SW 1271 (cell line): ENCODE data around the gene STOML1.
"Not testable (repeated sequence)": the region's sequence is repeated elsewhere in the genome, so short reads cannot be mapped to it uniquely, and the experiment has no call there.

Source experiments
- DNase-seq, 2 experiments: peaks; one replicate each; lab custom pipeline; 2025; lab: John Stamatoyannopoulos, UW

Gene STOML1

DNA sequence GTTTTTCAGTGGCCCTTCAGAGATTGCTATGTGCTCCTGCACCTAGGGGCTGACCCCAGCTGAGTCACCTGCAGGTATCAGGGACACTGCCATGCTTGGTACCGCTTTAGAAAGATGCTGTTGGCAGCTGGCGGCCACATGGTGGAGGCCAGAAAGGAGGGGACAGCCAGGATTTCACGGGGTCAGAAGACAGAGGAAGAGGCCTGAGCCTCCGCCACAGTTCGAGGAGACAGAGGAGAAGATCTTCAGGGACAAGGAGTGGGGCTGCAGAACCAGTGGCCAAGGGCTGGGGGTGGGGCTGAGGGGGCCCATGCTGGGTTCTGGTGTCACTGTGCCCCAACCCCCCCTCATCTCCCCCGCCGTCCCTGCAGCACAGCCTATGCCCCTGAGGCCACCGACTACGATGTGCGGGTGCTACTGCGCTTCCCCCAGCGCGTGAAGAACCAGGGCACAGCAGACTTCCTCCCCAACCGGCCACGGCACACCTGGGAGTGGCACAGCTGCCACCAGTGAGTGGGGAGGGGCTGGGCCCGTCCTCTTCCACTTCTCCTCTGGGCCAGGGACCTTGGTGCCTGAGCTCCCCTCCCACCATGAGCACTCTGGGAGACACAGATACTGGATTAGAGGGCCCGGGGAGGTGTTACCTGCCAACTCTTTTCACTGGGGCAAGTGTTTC lies 45.9 kb downstream of the STOML1 start:
- no peak for DNase-seq

DNA sequence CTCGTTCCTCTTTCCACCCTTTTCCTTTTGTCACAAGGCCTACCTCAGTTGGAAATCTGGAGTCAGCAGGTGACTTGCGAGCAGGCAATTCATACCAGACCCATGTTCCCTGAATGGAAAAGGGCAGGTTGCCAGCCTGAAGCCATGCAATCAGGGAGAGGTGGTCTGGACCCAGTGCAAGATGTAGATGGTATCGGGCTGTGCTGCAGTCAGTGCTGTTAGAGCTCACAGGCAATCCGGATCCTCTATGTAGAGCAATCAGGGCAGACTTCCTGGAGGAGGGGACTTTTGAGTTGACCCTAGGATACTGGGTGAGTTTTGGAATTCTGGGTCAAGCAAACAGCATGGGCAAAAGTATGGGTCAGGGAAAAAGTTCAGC lies 47.0 kb downstream of the STOML1 start:
- no peak for DNase-seq

DNA sequence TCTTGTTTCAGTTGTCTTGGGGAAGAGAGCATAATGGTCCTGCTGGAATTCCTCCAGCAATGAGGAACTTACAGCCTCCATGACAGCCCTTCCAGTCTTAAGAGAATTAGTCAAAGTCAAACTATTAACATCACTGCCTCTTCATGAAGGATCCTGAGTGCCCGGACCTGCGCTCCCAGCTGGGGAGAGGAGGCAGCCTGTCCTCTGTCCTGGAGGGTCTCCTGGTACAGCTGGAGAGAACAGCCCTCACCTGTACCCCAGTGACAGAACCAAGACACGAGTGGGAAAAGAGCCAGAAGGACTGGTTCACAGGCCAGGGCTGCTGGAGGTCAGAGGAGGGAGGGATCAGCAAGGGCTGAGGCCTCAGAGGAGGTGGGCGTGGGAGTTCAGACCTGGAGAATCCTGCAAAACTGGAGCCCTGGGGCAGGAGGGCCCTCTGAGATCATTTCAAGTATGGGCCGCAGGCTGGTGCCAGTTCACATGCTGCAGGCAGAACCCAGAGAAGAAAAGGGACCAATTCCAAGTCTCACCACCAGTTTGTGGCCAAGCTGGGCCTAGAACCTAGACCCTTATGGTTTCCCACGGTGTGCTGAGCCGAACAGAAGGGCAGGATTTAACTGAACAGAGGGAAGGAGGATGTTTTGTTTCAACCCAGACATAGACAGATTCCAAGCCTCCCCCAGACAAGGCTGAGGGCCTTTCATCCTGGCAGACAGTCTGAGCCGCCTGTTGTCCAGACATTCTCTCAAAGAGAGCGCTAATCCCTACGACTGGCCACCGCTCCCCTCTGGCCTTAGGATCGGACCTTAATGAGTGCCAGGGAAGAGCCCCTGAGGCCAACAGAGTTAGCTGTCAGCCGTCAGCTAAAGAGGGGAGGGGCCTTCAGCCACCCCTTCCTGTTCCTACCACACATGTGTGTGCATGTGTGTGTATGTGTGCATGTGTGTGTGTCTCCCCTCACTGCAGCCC lies 47.6 kb downstream of the STOML1 start:
- DNase-seq = no peak

DNA sequence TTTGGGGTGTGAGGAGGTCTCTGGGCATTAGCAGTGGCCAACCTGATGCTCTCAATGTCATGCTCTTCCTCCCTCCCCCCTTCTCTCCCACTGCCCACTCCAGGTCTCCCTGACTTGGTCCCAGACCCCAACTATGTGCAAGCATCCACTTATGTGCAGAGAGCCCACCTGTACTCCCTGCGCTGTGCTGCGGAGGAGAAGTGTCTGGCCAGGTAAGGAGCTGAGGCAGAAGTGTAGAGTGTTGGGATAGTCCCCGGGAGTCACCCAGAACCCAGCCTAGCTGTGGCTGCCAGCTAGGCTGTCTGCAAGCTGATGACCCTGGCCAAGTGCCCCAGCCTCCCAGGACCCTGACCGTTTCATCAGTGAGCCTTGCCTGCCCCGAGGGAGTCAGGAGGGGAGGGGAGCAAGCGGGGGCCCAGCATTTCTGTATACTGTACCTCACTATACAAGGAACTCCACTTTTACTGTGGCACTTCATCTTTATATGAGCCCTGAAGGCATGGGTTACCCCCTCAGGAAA lies 49.3 kb downstream of the STOML1 start:
- no peak for DNase-seq

DNA sequence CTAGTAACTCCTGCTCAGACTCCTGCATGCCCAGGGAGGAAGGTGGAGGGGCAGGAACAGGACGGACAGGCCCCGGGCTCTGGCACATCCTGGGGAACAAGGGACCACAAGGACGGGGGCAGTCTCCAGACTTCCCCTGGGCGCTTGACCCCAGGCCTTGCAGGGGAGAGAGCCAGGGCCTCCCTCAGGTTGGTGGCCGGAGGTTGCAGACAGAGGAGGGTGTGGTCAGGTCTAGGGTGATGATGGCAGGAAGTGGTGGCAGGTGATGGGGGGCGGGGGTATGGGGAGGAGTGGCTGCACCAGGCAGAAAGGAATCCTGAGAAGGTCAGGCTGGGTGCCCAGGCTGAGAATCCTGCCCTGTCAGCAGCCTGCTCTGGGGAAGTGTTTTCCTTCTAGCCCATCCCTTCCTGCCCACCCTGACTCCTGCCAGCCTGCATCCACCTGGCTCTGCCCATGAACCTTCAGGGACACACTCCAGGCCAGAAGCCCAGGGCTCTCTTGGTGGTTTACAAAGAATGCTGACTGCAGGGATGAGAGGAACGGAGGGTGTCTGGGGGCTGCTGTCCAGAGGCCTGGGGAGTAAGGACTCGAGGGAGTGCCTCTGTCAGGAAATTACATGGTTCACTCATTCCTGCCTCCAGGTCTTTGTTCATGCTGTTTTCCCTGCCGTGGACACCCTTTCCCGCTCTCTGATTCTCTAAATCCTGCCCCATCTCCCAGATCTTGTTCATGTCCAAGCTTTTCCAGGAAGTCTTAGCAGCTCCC lies 50.0 kb downstream of the STOML1 start:
- no peak for DNase-seq

DNA sequence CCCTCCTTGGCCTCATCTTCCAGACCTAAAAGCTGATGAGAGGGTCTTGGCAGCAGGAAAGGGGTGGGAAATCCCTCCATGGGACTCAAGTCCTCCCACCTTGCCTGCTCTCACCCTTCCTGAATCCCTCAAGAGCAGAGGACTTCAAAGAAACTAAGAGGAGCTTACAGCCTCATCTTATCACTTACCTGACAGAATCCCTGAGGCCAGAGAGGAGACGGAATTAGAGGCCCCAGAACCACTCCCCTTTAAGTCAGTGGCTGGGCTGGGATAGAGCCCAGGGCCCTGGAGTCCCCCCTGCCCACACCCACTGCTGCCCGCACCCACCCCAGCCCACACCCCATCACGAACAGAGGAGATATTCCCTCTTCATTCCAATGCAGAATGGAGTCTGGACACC lies 50.6 kb downstream of the STOML1 start:
- no peak for DNase-seq

DNA sequence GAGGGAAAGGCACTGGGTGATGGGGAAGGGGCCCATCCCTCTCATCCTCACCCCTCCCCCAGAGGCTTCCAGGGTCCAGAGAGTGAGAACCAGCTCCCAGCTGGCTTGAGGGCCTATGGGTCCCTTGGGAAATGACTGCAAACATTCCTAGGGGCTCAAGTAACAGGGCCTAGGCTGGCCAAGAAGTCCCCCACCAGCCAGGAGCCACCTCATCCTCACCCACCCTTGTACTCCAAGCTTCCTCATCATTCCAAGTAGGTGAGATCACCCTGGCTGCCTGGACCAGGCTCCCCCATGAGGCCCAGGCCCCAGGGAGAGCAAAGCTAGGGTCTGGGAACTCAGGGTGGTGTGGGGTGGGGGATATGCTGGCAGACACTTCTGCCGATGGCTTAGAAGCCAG lies 51.1 kb downstream of the STOML1 start:
- DNase-seq = no peak

DNA sequence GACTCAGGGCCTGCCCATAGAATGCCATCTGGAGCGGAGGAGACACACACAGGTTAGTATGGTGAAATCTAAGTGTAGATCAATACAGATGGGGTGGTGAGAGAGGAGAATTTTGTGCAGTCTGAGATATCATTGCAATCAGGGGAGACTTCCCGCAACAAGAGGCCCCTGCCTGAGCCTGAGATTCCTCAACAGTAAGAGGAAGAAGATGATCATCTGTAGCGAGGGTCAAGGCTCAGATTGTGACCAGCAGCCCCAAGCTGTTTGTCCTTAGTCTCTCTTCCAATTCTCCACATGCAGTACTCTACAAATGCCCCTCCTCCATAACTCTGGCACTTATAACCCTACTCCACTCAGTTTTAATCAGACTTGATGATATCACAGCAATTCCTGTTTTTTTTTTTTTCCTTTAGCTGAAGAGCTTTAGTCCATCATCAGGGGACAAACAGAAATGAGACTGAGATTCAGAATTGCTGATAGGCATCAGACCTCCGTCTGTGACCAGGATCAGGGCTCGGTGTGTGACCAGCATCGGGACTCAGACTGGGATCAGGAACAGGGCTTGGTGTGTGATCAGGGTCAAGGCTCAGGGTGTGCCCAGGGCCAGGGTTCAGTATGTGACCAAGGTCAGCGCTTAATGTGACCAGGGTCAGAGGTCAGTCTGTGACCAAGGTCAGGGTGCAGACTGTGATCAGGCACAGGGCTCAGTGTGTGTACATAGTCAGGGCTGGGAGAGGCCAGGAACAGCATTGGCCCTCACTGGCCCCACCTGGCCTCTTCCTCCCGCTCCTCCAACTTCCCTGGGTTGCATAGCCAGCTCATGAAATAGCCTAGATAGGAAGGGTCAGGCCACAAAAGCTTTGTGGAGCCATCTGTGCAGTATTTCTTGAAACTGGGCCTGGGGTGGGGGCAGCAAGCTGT lies 51.8 kb downstream of the STOML1 start:
- DNase-seq = no peak

DNA sequence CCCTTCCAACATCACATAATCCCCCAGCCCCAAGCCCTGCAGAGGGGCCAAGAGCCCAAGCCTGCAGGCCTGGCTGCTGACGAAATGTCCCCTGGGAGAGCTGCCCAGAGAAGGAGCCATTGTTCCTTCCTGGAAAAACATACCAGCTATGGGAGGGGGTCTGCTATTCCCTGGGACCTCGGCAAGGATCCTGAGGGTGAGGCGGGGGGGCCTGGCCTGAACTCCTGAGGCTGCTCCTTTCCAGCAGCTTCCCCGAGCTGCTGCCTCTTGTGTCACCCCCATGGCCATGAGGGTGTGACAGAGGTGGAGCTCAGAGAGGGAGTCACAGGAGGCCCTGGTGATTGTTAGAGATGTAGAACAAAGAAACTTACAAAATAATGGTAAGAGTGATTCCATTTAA lies 53.0 kb downstream of the STOML1 start:
- DNase-seq = no peak

DNA sequence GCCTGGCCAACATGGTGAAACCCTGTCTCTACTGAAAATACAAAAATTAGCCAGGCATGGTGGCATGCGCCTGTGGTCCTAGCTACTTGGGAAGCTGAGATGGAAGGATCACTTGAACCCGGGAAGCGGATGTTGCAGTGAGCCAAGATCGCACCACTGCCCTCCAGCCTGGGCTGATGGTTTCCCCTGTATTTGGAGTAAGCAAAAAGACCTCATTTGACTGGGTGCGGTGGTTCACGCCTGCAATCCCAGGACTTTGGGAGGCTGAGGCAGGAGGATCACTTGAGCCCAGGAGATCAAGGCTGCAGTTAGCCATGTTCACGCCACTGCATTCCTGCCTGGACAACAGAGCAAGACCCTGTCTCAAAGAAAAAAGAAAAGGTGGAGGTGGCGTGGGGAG lies 53.6 kb downstream of the STOML1 start:
- not testable (repeated sequence) for DNase-seq

DNA sequence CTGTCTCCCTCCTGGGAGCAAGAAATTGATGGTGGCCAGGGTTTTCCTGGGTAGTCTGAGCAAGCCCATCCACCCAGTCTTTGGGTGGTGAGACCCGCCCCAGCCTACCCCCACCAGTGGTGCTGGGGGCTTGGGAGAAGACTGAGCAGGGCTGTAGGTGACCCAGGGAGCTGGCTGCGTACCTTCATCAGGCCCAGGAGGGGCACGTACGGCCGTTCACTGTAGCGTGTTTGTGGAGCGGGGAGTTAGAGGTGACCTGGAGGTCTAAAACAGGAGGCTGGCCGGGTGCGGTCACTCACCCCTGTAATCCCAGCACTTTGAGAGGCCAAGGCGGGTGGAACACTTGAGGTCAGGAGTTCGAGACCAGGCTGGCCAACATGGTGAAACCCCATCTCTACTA lies 54.4 kb downstream of the STOML1 start:
- DNase-seq = no peak

DNA sequence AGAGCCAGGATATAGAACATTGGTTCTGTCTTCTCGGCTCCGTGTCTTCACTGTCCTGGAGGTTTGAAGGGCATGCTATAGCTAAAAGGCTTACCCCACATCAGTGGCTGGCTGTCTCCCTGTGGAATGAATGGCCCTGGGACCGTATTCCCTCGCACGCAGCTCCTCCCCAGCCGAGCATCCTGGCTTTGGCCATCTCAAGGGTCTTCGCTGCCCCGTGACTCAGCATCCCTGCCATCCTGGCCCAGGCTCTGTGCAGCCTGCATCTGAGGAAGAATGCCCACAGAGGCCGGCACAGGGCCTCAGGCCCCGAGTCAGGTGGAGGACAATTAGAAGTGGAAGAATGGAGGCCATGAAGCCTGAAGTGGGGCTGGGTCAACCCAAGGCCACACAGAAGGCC lies 54.8 kb downstream of the STOML1 start:
- DNase-seq = no peak

DNA sequence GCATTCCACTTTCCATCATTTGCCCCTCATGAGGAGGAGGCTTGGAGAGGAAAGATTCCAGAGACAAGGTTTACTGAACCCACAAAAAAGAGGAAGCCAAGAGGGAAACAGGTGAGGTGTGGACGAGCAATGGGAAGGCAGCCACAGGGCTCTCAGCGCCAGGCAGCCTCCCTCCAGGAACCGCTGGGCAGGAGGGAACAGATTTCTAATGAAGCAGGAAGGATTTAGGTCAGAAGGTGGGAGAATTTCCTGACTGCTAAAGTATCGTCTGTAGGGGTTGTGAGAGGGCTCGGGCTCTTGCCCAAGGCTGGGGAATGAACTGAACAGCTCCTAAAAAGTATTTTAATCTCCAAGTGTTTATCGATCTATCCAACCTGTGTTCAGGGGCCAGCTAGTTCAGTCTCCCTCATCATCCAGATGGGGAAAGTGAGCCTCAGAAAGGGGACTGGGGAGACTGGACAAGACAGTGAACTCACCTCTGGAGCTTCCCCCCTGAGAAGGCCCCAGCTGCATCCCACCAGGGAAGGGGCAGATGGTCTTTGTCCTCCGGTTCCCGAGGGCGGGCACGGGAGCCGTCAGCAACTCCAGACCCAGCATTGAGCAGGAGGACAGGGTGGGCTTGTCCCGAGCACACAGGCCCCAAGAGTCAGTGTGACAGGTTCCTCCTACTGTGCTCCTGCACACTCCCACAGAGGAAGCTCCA lies 55.4 kb downstream of the STOML1 start:
- DNase-seq = no peak

DNA sequence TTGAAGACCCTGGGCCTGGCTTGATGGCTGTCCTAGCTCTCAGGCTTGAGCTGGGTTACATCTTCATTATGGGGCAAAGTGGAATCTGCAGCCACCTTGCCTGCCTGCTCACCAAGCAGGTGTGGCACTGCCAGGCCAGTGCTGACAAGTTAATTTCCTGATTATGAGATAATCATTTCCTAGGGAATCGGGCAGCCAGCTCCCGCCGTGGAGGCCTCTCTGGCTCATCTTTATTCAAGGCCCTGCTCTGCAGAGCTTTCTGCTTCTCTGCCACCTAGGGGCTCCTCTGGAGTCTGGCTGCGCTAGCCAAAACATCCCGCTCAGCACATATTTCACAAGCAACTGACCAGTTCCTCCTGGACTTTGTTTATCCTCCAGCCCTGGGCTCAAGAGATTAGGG lies 55.9 kb downstream of the STOML1 start:
- DNase-seq = no peak

DNA sequence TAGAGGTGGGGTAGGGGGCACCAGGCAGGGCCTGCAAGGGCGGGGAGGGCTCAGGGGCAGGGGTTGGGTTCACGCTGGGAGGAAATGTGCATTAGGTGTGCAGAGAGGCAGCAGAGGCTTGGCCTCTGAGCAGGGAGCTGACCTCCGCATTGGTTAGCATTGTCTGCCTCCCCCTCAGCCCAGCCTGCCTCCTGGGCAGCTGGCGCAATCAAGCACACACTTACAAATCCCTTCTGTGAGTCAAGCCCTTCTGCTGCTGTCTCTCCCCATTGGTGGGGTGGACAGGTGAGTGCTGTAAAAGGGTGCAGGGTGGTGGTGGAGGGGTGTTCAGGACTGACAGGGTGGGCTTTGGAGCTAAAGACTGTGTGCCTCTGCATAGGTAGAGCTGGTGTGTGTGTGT lies 56.5 kb downstream of the STOML1 start:
- DNase-seq = no peak

DNA sequence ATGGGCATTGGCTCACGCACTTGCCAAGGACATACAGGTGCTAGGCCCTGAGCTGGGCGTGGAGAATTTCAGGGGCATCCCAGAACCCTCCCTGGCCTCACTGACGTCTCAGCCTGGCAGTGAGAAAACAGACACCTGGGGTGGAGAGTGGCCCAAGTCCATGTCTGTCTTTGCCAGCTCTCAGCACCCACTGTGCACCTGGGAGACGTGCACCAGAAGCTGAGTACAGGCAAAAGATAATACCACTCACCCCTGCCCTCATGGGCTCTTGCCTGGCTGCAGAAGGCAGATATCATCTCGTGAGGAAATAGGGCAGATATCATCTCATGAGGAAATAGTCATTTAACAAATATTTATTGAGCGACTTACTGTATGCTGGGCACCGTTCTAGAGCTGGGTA lies 57.8 kb downstream of the STOML1 start:
- DNase-seq = no peak

DNA sequence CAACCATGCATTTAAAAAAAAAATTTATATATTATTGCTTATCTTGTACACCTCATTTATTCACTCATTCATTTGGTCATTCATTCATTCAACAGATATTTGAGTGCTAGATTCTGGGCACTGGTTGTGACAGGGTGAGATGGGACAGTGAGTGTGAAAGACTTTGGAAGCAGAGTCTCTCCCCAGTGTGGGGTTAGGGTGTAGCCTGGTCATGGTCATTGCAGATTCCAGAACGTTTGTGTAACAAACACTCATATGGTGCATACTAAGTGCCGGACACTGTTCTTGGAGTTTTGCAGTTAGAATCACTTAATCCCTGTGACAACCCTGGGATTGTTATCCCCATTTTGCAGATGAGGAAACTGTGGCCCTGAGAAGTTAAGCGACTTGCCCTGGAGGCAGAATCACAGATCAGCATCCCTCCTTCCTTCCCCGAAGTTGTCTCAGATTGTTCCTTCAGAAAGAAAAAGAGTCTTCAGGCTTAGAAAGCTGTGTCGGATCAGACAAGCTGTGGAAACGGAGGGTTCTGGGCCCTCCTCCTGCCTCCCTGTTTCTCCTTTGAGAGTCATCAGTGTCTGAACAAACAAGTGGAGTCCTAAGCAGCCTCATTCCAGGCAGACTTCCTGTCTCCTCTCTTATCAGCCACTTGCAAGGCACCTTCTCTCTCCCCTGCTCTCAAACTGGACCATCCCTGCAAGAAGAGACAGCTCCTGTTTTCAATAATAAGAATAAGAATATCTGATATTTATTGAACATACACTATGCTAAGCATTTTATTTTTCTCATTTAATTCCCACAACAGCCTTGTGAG lies 59.5 kb downstream of the STOML1 start:
- no peak for DNase-seq

DNA sequence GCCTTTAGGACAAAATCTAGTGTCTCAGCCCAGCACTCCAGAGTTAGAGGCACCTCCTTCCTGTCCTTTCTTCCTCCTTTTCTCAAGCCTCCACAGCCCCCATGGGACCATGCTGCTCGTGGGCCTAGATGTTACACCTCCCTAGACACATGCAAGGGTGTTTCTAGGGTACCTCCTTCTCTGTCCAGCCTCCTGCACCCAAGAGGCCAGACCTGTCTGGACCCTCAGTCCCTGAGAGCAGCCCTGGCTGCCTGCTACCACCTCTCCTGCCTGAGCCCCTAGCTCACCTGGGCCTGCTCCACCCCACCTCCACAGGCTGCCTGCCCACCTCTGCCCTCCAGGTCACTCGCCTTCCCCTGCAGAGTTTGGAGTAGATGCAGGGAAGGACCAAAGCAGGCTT lies 60.7 kb downstream of the STOML1 start:
- DNase-seq = no peak

DNA sequence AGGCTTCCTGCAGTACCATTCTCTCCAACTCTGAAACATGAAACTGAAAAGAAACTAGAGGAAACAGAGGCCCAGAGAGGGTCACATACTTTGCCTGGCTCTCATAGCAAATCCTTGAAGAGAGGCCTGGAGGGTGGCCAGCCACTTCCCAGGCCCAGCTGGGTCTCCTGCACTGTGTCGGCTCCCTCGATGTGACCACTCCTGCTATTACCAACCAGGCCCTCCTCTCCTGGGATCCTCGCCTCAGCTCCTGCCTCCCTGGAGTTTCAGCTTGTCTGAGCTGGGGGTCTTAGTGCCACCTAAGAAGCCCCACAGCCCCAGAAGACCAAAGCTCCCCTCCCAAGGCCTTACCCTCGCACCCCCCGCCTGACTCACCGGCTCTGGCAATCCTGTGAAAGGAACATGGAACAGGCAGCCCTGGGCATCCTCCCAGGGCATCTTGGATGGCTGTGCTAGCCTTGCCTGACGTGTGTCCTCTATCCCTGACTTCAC lies 61.3 kb downstream of the STOML1 start:
- DNase-seq = no peak

DNA sequence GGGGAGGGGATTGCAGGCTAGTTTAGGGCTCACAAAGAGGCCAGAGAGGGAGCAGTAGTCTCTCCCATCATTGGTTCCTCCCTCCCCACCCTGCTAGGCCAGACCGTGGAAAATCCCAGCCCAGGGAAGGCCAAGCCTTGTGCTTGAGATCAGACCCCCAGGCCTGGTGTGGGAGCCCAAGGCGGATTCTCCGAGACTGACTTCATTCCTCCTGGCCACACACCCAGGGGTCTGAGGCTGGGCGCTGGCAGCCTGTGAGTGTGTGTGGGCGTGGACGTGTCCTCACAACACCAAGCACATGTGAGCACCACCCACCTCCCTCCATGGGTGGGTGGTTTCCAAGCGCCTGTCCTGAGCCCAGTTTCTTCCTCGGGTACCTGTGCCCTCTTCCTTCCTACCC lies 61.7 kb downstream of the STOML1 start:
- no peak for DNase-seq
